GM19397 (cell line): Measurements from ENCODE around the gene PHYKPL.
"Not testable (repeated sequence)": the region's sequence is repeated elsewhere in the genome, so short reads cannot be mapped to it uniquely, and the experiment has no call there.

ENCODE experiments used
- ATAC-seq: cut with Tn5 transposase; IDR thresholded peaks from one replicate; pipeline ENCODE4 v1.9.1; 2021; ENCODE audit warnings: mild to moderate bottlenecking, moderate library complexity; ENCODE audit not compliant: unreplicated experiment

Gene PHYKPL

DNA sequence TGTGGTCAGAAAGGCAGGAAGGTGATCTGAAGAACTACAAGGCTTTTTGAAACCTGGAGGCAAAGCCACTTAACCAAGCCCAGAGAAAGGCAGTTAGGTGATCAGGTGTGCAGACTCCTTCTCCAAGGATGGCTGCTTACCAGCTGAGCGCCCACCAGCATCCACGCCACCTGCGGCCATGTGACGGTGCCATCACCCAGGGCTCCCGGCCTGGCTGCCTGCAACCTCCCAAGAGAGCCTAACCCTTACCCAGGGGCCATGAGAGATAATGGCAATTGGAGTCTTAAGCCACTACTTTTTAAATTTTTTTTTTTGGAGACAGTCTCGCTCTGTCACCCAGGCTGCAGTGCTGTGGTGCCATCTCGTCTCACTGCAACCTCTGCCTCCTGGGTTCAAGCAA lies 33.1 kb upstream of the PHYKPL start:
- no peak for ATAC-seq

DNA sequence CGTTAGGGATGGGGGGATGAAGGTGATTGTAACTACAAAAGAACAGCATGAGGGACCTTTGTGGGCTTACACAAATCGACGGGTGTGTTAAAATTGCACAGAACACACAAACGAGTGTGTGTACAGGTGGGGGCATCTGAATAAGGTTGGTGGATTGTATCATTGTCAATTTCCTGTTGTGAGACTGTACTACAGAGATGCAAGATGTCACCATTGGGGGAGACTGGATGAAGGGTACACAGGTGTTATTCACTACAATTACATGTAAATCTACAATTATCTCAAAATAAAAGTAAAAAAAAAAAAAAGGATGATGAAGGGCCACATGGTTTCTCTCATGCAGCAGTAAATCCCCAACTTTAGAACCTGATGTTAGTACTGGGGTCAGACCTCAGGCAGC lies 31.4 kb upstream of the PHYKPL start:
- no peak for ATAC-seq

DNA sequence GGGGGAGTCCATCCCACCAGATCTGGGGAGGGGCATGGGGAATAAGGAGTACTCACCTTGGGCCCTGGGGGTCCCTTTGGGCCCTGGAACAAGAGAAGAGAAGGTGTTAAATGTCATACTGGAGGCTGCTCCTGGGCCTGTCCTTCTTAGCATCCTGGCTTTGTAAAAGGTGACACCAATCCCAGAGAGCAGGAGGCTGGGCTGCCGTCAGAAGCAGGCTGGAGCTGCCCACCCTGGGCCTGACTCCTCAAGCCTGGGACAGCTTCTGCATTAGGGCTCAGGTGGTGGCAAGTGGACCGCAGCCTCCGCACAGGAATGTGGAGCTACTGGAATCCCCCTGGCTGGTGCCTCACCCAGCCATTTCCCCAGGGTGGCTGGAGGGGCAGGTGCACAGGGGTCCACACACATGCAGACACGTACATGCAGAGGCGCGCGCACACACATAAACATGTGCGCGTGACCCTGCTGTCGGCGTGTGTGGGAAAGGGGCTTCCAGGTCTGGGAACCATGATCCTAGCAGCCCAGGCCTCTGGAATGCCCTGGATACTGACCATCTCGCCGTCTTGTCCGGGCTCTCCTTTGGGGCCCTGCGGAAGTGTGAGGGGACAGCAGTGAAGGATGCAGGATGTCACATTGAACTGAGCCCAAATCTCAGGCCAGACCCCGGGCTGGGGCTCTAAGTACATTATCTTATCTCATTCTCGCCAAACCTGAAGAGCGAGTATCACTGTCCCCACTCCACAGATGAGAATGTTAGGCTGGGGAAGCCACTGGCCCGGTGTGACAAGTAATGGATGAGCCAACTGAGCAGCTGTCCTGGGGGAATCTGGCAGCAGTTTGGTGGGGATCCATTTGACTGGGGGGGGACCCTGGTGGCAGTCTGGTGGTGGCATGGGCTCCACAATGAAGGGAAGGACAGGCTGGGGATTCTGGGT lies 29.3 kb upstream of the PHYKPL start:
- no peak for ATAC-seq

DNA sequence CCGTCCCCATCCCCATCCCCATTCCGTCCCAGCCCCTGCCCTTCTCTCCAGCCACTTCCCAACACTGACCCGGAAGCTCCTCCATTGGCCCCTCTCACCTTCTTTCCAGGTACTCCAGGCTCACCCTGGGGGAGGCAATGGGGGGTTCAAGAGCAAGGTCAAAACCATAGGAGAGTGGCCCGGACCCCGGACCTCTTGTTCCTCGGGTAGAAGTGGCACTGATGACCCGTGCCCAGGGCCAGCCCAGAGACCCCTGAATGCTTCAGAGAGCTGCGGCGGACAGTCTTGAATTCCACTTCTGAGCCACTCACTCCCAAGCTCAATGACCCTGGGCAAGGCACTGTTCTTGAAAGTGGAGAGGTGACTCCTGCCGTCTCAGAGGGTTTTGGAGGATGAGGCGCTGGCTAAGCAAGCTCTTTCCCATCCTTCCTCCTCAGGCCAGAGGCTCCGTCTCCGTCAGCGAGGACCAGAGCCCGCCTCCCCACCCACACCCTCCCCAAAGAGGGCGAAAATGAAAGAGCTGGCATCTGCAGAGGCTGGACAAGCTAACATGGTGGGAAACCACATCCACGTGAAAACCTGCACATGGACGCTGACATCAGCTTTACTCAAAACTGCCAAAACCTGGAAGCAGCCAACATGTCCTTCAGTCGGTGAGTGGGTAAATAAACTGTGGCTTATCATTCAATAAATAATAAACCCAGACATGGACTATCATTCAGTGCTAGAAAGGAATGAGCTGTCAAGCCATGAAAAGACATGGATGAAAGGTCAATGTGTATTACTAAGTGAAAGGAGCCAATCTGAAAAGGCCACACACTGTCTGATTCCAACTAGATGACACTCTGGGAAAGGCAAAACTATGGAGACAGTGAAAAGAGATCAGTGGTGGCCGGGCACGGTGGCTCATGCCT lies 27.3 kb upstream of the PHYKPL start:
- no peak for ATAC-seq

DNA sequence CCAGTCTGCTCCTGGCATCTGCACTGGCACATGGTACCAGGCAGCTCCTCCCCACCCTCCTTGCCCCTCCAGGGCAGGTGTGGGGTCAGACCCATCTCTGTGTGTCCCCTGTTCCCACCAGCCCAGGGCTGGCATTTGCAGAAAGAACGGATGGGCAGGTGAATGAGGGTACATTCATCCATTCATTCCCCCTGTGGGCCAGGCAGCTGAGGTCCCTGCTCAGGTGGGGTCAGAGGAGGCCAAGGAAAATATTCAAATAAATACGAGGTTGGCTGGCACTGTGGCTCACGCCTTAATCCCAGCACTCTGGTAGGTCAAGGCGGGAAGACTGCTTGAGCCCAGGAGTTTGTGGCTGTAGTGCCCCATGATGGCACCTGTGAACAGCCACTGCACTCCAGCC lies 25.0 kb upstream of the PHYKPL start:
- no peak for ATAC-seq

DNA sequence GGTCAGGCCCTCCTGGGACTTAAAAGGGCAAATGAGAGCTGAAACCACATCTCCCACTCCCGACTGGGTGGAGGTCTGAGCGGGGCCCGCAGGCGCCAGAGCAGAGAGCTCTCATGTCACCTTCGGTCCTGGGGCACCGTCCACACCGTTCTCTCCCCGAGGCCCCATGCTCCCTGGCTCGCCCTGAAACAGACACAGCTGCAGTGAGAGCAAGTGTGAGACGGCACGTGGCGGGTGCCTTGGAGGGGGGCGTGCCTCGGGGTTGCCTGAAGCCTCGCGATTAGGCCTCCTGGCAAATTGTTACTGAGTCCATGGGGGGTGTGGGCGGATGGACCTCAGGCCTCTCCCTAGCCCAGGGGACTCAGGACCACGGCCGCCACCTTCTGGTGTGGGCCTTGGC lies 24.1 kb upstream of the PHYKPL start:
- no peak for ATAC-seq

DNA sequence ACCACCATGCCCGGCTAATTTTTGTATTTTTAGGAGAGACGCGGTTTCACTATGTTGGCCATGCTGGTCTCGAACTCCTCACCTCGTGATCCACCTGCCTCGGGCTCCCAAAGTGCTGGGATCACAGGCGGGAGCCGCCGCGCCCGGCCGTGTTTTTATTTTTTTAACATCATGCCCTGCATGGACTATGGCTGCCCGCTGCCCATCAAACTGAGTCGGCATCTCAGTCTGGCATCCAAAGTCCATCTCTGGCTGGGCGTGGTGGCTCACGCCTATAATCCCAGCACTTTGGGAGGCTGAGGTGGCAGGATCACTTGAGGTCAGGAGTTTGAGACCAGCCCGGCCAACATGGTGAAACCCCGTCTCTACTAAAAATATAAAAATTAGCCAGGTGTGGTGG lies 21.0 kb upstream of the PHYKPL start:
- not testable (repeated sequence) for ATAC-seq

DNA sequence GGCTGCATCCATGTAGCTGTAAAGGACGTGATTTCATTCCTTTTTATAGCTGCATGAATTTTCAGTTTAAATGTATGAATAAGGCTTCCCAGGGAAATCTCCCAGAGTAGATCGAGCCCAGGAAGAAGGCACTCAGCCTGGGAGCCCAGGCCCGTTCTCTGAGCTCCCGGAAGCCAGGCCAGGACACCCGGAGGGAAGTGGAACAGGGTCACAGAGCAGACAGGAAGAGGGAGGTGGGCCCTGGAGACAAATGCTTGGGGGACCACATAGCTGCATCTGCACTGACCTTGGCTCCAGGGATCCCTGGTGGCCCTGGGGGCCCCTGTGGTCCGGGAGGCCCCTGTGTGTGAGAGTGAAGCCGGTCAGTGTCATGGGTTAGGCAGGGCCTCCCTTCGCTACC lies 19.7 kb upstream of the PHYKPL start:
- ATAC-seq = no peak

DNA sequence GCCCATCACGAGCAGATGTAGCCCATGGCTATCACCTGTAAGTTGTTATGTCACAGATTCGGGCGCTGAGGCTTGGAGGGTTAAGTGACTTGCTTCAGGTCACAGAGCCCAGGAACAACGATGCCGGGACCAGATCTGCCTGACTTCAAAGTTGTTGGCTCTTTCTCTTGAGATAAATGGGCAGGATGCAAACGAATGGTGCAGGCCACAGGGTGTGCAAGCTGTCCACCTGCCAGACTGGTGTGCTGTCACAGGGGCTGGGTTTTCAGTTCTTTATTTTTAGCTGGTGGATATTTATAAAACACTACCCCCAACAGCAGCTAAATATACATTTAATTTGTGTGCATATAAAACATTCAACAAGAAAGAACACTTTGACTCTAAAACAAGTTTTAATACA lies 17.7 kb upstream of the PHYKPL start:
- no peak for ATAC-seq

DNA sequence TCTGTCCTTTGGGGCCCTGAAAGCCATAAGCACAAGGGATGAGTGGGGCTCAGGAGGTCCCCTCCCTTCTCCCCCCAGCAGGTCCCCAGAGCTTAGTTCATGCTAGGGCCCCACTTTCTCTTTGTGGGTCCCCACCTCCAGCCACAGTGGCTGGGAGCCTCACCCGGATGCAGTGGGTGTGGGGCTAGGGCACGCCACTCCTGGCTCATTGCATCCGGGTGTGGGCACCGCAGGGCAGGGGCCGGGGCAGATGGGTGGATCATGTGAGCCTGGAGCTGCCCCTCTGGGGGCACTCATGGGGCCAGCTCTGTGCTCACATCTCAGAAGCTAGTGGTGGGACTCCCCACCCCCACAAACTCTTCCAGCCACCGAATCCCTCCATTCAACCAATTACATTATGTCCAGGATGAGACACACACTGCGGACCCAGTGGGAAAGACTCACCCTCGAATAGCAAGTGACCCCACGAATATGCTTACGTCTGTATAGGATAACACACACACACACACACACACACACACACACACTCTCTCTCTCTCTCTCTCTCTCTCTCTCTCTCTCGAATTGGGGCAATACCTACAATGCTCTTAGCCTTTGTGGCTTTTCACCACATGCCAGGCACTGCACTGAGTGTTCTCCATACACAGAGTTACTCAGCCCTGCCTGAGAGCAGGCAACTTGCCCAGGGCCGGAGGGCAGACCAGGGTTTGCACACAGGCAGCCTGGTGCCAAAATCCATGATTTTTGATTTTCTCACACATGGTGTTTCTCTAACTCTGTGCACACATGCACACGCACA lies 16.8 kb upstream of the PHYKPL start:
- no peak for ATAC-seq

DNA sequence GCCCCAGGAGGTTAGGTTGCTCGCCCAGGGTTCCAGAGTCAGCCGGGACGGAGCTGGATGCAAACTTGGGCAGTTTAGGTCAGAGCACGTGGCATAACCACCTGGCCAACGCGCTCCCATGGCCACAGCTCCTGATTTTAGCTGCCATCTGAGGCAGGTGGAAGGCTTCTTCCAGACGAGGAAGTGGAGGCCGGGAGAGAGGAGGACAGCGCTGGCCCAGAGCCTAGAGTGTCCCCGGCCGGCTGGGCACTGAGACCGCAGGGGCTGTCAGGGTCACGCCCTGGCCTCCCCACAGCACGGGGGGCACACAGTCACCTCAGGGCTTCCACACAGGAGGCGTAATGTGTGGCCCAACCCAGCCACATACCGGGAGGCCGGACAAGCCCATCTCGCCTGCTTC lies 16.1 kb upstream of the PHYKPL start:
- ATAC-seq = no peak

DNA sequence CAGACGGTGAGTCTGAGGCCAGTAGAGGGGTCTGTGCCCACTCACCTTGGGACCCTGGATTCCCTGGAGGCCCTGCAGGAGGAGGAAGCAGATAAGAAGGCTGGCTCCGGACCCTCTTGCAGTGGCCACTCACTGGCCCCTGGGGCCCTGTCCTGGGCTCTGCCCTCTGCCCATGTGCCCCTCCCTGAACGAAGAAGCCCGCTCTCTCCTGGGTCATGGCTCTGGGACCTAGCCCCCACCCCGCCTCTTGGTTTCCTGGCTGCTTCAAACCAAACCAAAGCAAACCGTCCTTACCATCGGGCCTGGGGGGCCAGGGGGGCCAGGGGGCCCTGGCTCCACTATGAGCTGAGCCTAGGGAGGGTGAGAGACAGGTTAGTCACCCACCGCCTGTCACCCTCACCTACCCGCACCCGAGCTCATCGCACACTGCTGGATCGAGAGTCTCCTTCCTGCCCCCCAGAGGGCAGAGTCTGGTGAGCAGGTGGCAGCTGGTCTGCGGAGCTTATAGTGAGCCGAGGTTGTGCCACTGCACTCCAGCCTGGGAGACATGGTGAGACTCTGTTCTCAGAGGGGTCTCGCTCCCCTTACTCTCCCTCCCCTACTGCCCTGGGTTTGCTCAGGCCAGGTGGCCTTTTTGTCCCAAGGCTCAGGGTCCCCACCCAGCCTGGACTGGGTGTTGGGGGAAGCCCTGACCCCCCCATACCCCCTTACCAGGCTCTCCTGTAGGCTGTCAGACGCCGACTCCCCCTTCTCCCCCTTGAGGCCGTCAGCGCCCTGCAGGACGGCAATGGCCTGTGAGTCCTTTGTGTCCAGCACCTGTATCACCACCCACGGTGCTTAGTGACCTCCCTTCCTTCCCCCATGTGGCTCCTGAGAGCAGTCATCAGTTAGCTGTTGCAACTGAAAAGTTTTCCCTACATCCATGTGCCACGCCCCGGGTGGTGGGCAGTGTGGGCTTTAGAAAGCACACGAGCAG lies 15.2 kb upstream of the PHYKPL start:
- ATAC-seq = no peak

DNA sequence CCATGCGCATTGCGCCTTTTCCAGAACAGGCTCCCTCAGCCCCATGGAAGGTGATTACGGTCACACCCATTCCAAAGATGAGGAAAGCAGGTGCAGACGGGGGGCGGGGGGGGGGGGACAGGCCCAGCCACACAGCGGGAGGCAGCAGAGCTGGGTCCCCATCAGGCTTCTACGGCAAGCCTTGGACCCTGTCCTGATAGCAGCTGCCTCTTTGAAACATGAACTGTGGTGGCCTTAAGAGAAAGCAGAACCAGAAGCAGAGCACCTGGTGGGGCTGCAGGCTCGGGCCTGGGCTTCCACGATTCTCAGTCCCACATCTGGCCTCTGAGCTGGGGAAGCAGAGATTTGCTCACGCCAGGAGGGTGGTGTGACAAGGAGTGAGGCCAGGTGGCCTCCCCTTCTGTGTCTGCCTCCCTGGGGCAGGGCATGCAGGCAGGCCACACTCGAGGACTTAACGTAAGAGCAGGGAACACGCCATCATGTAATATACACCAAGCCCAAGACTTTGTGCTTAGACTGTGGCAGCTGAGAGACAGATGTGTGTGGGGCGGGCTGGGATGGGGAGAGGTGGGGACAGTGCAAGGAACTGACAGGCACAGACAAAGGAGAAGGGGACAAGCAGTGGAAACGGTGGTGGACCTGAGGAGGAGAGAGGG lies 14.2 kb upstream of the PHYKPL start:
- ATAC-seq = no peak

DNA sequence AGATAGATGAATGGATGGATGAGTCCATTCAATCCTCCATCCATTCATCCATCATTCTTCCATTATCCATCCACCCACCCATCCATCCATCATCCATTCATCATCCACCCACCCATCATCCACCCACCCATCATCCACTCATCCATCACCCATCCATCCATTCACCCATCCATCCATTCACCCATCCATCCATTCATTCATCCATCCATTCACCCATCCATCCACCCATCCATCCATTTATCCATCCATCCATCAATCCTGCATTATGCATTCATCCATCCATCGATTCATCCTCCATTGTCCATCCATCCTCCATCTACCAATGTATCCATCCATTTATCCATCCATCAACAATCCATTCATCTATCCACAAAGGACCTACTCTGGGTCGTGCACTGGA lies 12.8 kb upstream of the PHYKPL start:
- no peak for ATAC-seq

DNA sequence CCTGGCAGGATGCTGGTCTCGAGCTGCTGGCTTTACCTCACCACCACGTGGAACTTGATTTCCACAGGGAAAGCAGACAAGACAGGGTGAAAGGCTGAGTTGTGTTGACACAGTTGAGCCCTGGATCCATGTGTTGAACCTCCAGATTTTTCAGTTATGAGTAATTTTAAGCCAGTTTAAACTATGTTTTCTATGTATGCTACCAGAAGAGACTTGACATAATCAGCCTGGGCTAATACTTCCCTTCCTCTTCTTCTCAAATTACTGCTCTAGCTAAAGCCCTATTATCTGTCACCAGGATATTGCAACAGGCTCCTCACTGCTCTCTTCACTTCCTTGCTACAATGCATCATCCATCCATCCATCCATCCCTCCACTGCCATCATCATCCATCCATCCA lies 12.0 kb upstream of the PHYKPL start:
- ATAC-seq = no peak

DNA sequence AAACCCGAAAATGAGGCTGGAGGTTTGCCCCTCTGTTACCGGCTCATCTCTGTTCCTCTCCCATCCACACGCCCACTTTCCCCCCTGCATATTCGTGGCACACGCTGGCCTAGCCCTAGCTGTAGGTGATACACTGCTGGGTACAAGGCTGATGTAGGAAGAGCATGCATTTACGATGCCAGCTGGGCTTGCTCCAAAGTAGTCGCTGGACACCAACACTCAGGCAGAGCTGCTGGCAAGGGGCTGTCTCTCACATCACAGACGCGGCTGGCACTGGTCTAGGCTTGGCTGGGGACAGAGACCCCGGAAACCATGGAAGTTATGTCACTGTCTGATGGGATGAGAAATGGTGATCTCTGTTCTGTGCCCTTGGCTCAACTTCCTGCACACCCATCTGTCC lies 9.8 kb upstream of the PHYKPL start:
- ATAC-seq = no peak

DNA sequence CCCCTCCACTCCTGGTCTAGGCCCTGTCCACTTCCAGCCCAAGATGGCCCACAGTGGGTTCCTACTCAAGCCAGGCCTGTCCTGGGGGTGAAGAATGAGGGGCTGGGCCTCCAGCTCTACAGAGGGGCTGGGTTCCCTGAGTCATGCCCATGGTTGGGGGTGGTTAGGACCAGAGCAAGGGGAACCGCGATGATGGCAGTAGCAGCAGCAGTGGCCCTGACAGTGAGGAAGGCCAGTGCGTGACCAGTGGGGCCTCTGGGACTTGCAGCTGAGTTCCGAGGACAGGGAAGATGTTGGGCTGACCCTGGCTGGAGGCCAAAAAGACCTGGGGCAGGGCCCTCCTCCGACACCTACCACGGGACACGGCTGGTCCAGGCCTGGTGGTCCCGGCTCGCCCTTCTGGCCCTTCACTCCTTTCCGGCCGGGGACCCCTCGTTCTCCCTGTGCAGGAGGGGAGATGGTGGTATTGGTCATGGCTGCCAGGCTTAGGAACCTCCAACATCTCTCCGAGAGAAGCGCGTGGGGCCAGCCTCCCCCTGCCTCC lies 9.2 kb upstream of the PHYKPL start:
- ATAC-seq = no peak

DNA sequence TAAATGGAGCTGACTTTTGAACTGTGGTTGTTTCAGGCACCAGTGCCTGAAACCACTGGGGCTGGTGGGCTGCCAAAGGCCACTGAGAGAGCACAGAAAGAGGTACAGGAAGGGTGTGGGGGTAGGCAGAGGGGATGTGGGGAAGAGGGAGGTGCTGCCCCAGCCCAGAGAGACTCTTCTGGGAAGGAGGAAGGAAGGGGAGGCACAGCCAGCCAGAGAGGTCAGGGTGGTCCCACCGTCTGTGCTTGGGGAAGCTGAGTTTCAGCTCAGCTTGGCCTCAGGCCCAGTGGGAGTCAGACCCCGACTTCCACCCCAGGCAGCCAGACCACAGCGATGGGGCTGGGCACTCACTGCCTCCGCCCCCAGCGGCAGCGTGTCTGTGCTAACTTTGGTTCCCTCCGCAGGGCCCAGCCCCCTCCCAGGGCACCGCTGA lies 8.6 kb upstream of the PHYKPL start:
- ATAC-seq = no peak

DNA sequence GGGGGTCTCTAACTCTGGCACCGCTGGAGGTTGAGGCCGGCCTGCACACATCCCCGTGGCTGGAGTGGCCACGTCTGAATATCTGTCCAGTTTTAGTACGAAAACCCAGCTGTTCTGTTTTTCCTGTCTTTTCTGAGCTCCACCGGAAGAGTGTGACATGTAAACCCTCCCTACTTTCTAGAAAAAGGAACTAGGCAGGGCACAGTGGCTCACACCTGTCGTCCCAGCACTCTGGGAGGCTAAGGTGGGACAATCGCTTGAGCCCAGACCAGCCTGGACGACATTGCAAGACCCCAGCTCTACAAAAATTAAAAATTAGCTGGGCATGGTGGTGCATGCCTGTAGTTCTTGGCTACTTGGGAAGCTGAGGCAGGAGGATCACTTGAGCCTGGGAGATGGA lies 8.2 kb upstream of the PHYKPL start:
- no peak for ATAC-seq
